Activated B cell treated with CpG ODN at 0.5 μM for 24 hours (primary cell): Measurements from ENCODE around the gene TFPI. TPM values are rescaled to one million over a fixed set of nuclear protein-coding genes. Genes with fewer than 3 reads are reported as not detected.

Experiments
- ATAC-seq: fragments of 200-7000 bp; cut with Tn5 transposase; one replicate; pipeline ENCODE4 v1.10.0; 2021; ENCODE audit warnings: low read depth, mild to moderate bottlenecking, moderate library complexity
- CTCF ChIA-PET: fragments of 350-600 bp; sonication (Branson Sonifier 250); formaldehyde crosslinking; loops from one replicate; lab custom pipeline; 2021; ENCODE audit warnings: antibody characterized with exemption; lab: Charles Lee
- POLR2A ChIA-PET: fragments of 350-600 bp; sonication (Branson Sonifier 250); formaldehyde crosslinking; loops from one replicate; lab custom pipeline; 2021; ENCODE audit warnings: antibody characterized with exemption; lab: Charles Lee
- DNase-seq: peaks from one replicate; pipeline ENCODE4 v3.0.0; 2022
- H3K27ac Mint-ChIP-seq: one replicate; pipeline ENCODE4 v1.8.0; 2020; ENCODE audit warnings: mixed read lengths
- H3K27me3 Mint-ChIP-seq: one replicate; pipeline ENCODE4 v1.8.0; 2021; ENCODE audit warnings: mixed read lengths
- H3K36me3 Mint-ChIP-seq: one replicate; pipeline ENCODE4 v1.8.0; 2021; ENCODE audit warnings: low read depth, mixed read lengths
- H3K4me1 Mint-ChIP-seq: one replicate; pipeline ENCODE4 v1.8.0; 2021; ENCODE audit warnings: mixed read lengths
- H3K4me3 Mint-ChIP-seq: one replicate; pipeline ENCODE4 v1.8.0; 2020; ENCODE audit warnings: mild to moderate bottlenecking, mixed read lengths
- H3K9me3 Mint-ChIP-seq: one replicate; pipeline ENCODE4 v1.8.0; 2020; ENCODE audit warnings: mixed read lengths
- intact Hi-C: fragments of 100-400 bp; cut with micrococcal nuclease; formaldehyde crosslinking; loops from one replicate; pipeline ENCODE4 v1.15.1; 2024
- total RNA-seq: library from RNA; stranded (reverse); gene quantifications from 2 replicates; pipeline ENCODE4 v1.2.3, GENCODE V29; 2022
- TF ChIP-seq, protein P1 (sequence below): fragments of 200-600 bp; IDR thresholded peaks from one replicate; pipeline ENCODE4 v1.8.0; 2022; ENCODE audit warnings: antibody characterized with exemption, mild to moderate bottlenecking

TFPI gene
- total RNA-seq, 1 donor from 2014 or later: not detected

- no peak for ATAC-seq
- H3K27me3 Mint-ChIP-seq: no peaks in the 10 kb centered on the region
- H3K36me3 Mint-ChIP-seq: no peaks in the 10 kb centered on the region
- no peak overlapping the region for H3K4me3 Mint-ChIP-seq
- no peak overlapping the region for H3K27ac Mint-ChIP-seq
- no peaks in the 10 kb centered on the region for H3K4me1 Mint-ChIP-seq
- POLR2A ChIA-PET: no interaction called here
- CTCF ChIA-PET: no interaction called here
- TF ChIP-seq, protein P1, sequence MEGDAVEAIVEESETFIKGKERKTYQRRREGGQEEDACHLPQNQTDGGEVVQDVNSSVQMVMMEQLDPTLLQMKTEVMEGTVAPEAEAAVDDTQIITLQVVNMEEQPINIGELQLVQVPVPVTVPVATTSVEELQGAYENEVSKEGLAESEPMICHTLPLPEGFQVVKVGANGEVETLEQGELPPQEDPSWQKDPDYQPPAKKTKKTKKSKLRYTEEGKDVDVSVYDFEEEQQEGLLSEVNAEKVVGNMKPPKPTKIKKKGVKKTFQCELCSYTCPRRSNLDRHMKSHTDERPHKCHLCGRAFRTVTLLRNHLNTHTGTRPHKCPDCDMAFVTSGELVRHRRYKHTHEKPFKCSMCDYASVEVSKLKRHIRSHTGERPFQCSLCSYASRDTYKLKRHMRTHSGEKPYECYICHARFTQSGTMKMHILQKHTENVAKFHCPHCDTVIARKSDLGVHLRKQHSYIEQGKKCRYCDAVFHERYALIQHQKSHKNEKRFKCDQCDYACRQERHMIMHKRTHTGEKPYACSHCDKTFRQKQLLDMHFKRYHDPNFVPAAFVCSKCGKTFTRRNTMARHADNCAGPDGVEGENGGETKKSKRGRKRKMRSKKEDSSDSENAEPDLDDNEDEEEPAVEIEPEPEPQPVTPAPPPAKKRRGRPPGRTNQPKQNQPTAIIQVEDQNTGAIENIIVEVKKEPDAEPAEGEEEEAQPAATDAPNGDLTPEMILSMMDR: no peak
- no peak for DNase-seq
- no peaks in the 10 kb centered on the region for H3K9me3 Mint-ChIP-seq
- intact Hi-C loops: no loop called here
These were observed 51.8 kb downstream of the TFPI start for GRCh38 chr2:187502467-187502866.

- H3K4me1 Mint-ChIP-seq: no peaks in the 10 kb centered on the region
- intact Hi-C loops: loop anchor here (1.0 to 2.0 kb wide), 2 partner anchors 80 to 1012 kb away; no protein-coding TSS in a partner anchor
- TF ChIP-seq, protein P1: no peak
- no peak overlapping the region for H3K4me3 Mint-ChIP-seq
- ChIA-PET CTCF (interaction anchor here (1.2 to 1.3 kb wide), 2 partner anchors 80 to 83 kb away, joined by 4 read pairs; no protein-coding TSS in a partner anchor), POLR2A (no interaction called here)
- ATAC-seq (no peak), DNase-seq (no peak)
- H3K9me3 Mint-ChIP-seq: no peaks in the 10 kb centered on the region
- no peaks in the 10 kb centered on the region for H3K27me3 Mint-ChIP-seq
- no peaks in the 10 kb centered on the region for H3K36me3 Mint-ChIP-seq
- H3K27ac Mint-ChIP-seq: no peak overlapping the region
These were observed 53.5 kb downstream of the TFPI start for GRCh38 chr2:187500585-187501359.

DNA sequence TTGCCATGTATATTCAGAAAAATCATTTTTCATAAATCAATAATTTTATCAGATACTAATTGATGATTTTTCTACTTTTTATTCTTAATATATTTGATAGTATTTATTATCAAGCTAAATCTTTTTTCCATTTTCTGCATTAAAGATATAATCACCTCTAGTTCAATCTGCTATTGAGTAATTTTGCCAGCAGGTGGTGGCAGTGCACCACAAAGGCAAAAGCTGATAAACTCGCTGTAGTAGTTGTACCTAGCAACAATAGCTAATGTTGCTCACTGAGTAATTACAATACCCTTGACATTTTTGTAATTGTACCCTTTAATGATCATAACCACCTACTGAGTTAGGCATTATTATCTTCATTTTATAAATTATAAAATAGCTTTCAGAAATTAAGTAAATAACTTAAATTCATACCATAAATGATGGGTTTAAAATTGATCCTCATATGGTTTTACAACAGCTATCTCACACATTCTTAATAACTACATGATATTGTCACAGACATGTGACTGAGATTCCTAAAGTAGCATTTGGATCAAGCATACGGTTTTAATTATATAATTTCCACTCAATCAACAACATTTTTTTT is 54.2 kb downstream of the TFPI start:
- H3K36me3 Mint-ChIP-seq: no peaks in the 10 kb centered on the region
- H3K4me3 Mint-ChIP-seq: no peak overlapping the region
- intact Hi-C loops: loop anchor here (1.0 to 2.0 kb wide), 3 partner anchors 80 to 1013 kb away; no protein-coding TSS in a partner anchor
- no peak overlapping the region for H3K27ac Mint-ChIP-seq
- ChIA-PET CTCF (interaction anchor here (1.2 to 1.3 kb wide), 2 partner anchors 81 to 84 kb away, joined by 4 read pairs; no protein-coding TSS in a partner anchor), POLR2A (no interaction called here)
- DNase-seq: no peak
- TF ChIP-seq, protein P1: no peak
- H3K4me1 Mint-ChIP-seq: no peaks in the 10 kb centered on the region
- H3K9me3 Mint-ChIP-seq: no peaks in the 10 kb centered on the region
- ATAC-seq: no peak
- no peaks in the 10 kb centered on the region for H3K27me3 Mint-ChIP-seq

DNA sequence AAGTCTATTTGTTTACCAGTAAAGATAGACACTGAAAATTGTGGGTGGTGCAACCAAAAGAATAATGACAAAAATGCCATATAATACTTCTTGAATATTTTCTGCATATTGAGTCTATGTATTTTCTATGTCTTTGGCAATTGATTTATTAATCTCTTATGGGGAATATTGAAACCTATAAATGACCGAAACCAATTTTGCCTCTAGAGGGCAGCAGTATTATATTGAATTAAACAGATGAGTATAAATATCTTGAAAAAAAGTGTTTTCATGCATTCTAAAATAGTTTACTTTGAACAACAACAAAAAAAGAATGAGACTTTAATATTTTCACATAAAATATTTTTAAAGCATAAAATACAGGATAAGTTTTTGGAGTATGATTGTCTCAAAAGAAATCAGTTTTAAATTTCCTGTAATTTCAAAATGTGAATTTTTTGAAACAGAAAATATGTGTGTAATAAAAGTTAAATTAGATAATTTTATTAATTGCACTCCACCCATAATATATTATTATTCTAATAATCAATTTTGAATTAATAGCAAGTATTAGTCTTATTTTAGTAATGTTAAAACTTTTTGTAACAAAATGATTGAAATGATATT is 56.3 kb downstream of the TFPI start:
- ChIA-PET CTCF (no interaction called here), POLR2A (no interaction called here)
- Mint-ChIP-seq H3K36me3 (no peaks in the 10 kb centered on the region), H3K9me3 (no peaks in the 10 kb centered on the region), H3K27ac (no peak overlapping the region), H3K27me3 (no peaks in the 10 kb centered on the region), H3K4me3 (no peak overlapping the region), H3K4me1 (no peaks in the 10 kb centered on the region)
- ATAC-seq: no peak
- intact Hi-C loops: loop anchor here (2.0 kb wide), 1 partner anchor 345 kb away; no protein-coding TSS in a partner anchor
- DNase-seq: no peak
- TF ChIP-seq, protein P1: no peak

GRCh38 chr2:187497140-187497539 is 57.1 kb downstream of the TFPI start:
- DNase-seq (no peak), ATAC-seq (no peak)
- intact Hi-C loops: no loop called here
- H3K36me3 Mint-ChIP-seq: no peaks in the 10 kb centered on the region
- TF ChIP-seq, protein P1: no peak
- no peaks in the 10 kb centered on the region for H3K27me3 Mint-ChIP-seq
- H3K9me3 Mint-ChIP-seq: no peaks in the 10 kb centered on the region
- no peaks in the 10 kb centered on the region for H3K4me1 Mint-ChIP-seq
- POLR2A ChIA-PET: no interaction called here
- CTCF ChIA-PET: no interaction called here
- no peak overlapping the region for H3K27ac Mint-ChIP-seq
- no peak overlapping the region for H3K4me3 Mint-ChIP-seq
